ENCODE results near the gene ZNF236.

DNA sequence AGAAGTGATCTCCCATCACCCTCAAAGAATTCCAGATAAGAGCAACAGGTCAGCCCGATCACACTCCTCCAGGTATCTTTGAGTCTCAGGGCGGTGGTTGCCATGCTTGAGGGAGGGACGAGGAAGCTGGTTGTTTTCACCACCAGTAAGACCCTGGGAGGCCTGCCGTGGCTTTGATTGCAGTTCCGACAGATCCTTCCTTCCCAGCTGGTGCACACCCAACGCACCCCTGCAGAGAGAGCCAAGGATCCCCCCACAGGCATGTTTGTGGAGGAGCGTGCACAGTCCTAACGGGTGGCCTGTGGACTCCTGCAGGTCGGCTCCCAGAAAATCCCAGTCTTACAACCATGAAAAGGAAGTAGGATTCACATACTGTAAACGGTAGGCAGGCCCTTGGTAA lies 13.8 kb upstream of the ZNF236 start:
- no peak for TF ChIP-seq POLR2A (IDR thresholded peaks at IDR 0.05)
- TF ChIP-seq, protein P1, sequence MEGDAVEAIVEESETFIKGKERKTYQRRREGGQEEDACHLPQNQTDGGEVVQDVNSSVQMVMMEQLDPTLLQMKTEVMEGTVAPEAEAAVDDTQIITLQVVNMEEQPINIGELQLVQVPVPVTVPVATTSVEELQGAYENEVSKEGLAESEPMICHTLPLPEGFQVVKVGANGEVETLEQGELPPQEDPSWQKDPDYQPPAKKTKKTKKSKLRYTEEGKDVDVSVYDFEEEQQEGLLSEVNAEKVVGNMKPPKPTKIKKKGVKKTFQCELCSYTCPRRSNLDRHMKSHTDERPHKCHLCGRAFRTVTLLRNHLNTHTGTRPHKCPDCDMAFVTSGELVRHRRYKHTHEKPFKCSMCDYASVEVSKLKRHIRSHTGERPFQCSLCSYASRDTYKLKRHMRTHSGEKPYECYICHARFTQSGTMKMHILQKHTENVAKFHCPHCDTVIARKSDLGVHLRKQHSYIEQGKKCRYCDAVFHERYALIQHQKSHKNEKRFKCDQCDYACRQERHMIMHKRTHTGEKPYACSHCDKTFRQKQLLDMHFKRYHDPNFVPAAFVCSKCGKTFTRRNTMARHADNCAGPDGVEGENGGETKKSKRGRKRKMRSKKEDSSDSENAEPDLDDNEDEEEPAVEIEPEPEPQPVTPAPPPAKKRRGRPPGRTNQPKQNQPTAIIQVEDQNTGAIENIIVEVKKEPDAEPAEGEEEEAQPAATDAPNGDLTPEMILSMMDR (IDR thresholded peaks at IDR 0.05), result no peak
